DND-41 (cell line): ENCODE results near the gene JADE2.

Experiments used
- CTCF ChIP-seq: IDR thresholded peaks from 2 replicates; pipeline ENCODE4 v1.5.1; 2012; ENCODE audit warnings: borderline replicate concordance, low read length, moderate library complexity, mild to moderate bottlenecking; ENCODE audit not compliant: poor library complexity, severe bottlenecking; ENCODE audit errors: extremely low read depth
- EZH2 ChIP-seq: IDR thresholded peaks from 3 replicates; pipeline ENCODE4 v1.6.1; 2012; ENCODE audit warnings: borderline replicate concordance, low read depth, mild to moderate bottlenecking, moderate library complexity, low read length, inconsistent platforms; ENCODE audit not compliant: severe bottlenecking

GRCh38 chr5:134511796-134512660 is 13.4 kb upstream of the JADE2 start:
- peak; percentile 15 for TF ChIP-seq CTCF
- no peak for TF ChIP-seq EZH2
